ENCODE measurements around the gene RTN1. TPM values are rescaled to one million over a fixed set of nuclear protein-coding genes. Genes with fewer than 3 reads are reported as not detected.
"Not testable (repeated sequence)": the region's sequence is repeated elsewhere in the genome, so short reads cannot be mapped to it uniquely, and the experiment has no call there.

RTN1 gene
- total and polyA plus RNA-seq, 3 experiments from 2014 or later = 0.13 TPM; not detected in 2

- no peak overlapping the region for H3K27ac Mint-ChIP-seq
- Histone ChIP-seq H3K4me3 (ENCODE audit: low read length) (no peak overlapping the region), H3K4me1 (ENCODE audit: insufficient read depth, low read length) (no peaks in the 10 kb centered on the region), H3K36me3 (ENCODE audit: insufficient read depth, low read length) (no peaks in the 10 kb centered on the region), H3K27ac (ENCODE audit: low read depth, low read length) (no peak overlapping the region), H3K9me3 (ENCODE audit: low read length) (no peaks in the 10 kb centered on the region), H3K27me3 (ENCODE audit: insufficient read depth, low read length, poor library complexity, severe bottlenecking) (no peaks in the 10 kb centered on the region)
- no peak overlapping the region for H3K4me3 Mint-ChIP-seq
- DNase-seq = no peak
- H3K27me3 Mint-ChIP-seq = peaks cover 0 to 10% of the 10 kb centered on the region in 2 donors
- H3K9me3 Mint-ChIP-seq = no peaks in the 10 kb centered on the region
- POLR2A ChIA-PET = no interaction called here
- no peaks in the 10 kb centered on the region for H3K4me1 Mint-ChIP-seq
- H3K36me3 Mint-ChIP-seq = no peaks in the 10 kb centered on the region
- CTCF ChIA-PET = no interaction called here
These were observed 190.7 kb downstream of the RTN1 start for GRCh38 chr14:59679872-59680271.

GRCh38 chr14:59678352-59678751 is 192.2 kb downstream of the RTN1 start:
- H3K9me3 ChIP-seq (ENCODE audit: low read length) = no peaks in the 10 kb centered on the region
- H3K27ac ChIP-seq (ENCODE audit: low read depth, low read length) = no peak overlapping the region
- no peak overlapping the region for H3K4me3 ChIP-seq (ENCODE audit: low read length)
- no peaks in the 10 kb centered on the region for H3K27me3 ChIP-seq (ENCODE audit: insufficient read depth, low read length, poor library complexity, severe bottlenecking)
- H3K27ac Mint-ChIP-seq = no peak overlapping the region
- H3K27me3 Mint-ChIP-seq = peaks cover 0 to 8% of the 10 kb centered on the region in 2 donors
- H3K4me1 ChIP-seq (ENCODE audit: insufficient read depth, low read length) = no peaks in the 10 kb centered on the region
- ChIA-PET CTCF (no interaction called here), POLR2A (no interaction called here)
- no peaks in the 10 kb centered on the region for H3K4me1 Mint-ChIP-seq
- no peak for DNase-seq
- no peaks in the 10 kb centered on the region for H3K36me3 Mint-ChIP-seq
- no peaks in the 10 kb centered on the region for H3K36me3 ChIP-seq (ENCODE audit: insufficient read depth, low read length)
- no peak overlapping the region for H3K4me3 Mint-ChIP-seq
- H3K9me3 Mint-ChIP-seq = peaks cover 0 to 4% (median 0%) of the 10 kb centered on the region in 5 donors

GRCh38 chr14:59677771-59678231 is 192.8 kb downstream of the RTN1 start:
- Mint-ChIP-seq H3K9me3 (peaks cover 0 to 4% (median 2%) of the 10 kb centered on the region in 5 donors), H3K27ac (no peak overlapping the region), H3K4me1 (no peaks in the 10 kb centered on the region), H3K36me3 (no peaks in the 10 kb centered on the region), H3K27me3 (peaks cover 0 to 6% of the 10 kb centered on the region in 2 donors), H3K4me3 (no peak overlapping the region)
- H3K9me3 ChIP-seq (ENCODE audit: low read length) = no peaks in the 10 kb centered on the region
- CTCF ChIA-PET = no interaction called here
- no peak overlapping the region for H3K4me3 ChIP-seq (ENCODE audit: low read length)
- POLR2A ChIA-PET = no interaction called here
- no peaks in the 10 kb centered on the region for H3K4me1 ChIP-seq (ENCODE audit: insufficient read depth, low read length)
- no peak overlapping the region for H3K27ac ChIP-seq (ENCODE audit: low read depth, low read length)
- no peak for DNase-seq
- no peaks in the 10 kb centered on the region for H3K36me3 ChIP-seq (ENCODE audit: insufficient read depth, low read length)
- H3K27me3 ChIP-seq (ENCODE audit: insufficient read depth, low read length, poor library complexity, severe bottlenecking) = no peaks in the 10 kb centered on the region

- Mint-ChIP-seq H3K4me1 (no peaks in the 10 kb centered on the region), H3K36me3 (no peaks in the 10 kb centered on the region), H3K4me3 (no peak overlapping the region), H3K27me3 (no peaks in the 10 kb centered on the region), H3K27ac (no peak overlapping the region), H3K9me3 (peaks cover 0 to 4% (median 2%) of the 10 kb centered on the region in 5 donors)
- ChIA-PET CTCF (no interaction called here), POLR2A (no interaction called here)
- H3K4me1 ChIP-seq (ENCODE audit: insufficient read depth, low read length) = no peaks in the 10 kb centered on the region
- no peaks in the 10 kb centered on the region for H3K9me3 ChIP-seq (ENCODE audit: low read length)
- no peak overlapping the region for H3K4me3 ChIP-seq (ENCODE audit: low read length)
- no peaks in the 10 kb centered on the region for H3K36me3 ChIP-seq (ENCODE audit: insufficient read depth, low read length)
- H3K27ac ChIP-seq (ENCODE audit: low read depth, low read length) = no peak overlapping the region
- no peak for DNase-seq
- no peaks in the 10 kb centered on the region for H3K27me3 ChIP-seq (ENCODE audit: insufficient read depth, low read length, poor library complexity, severe bottlenecking)
These were observed 195.2 kb downstream of the RTN1 start for GRCh38 chr14:59675394-59675793.

GRCh38 chr14:59664741-59665140 is 205.8 kb downstream of the RTN1 start:
- ChIA-PET POLR2A (no interaction called here), CTCF (no interaction called here)
- H3K27ac Mint-ChIP-seq = no peak overlapping the region

GRCh38 chr14:59657769-59658168 is 212.8 kb downstream of the RTN1 start:
- CTCF ChIA-PET = no interaction called here
- H3K9me3 ChIP-seq (ENCODE audit: low read length) = no peaks in the 10 kb centered on the region
- H3K36me3 ChIP-seq (ENCODE audit: insufficient read depth, low read length) = no peaks in the 10 kb centered on the region
- Mint-ChIP-seq H3K27ac (no peak overlapping the region), H3K4me3 (no peak overlapping the region), H3K27me3 (peaks cover 2 to 4% of the 10 kb centered on the region in 2 donors), H3K9me3 (peaks cover 10 to 17% (median 12%) of the 10 kb centered on the region in 5 donors), H3K36me3 (peaks cover 0 to 1% (median under 1%) of the 10 kb centered on the region in 3 donors), H3K4me1 (no peaks in the 10 kb centered on the region)
- peak in 1 of 5 donors; percentile 30 for DNase-seq
- no peaks in the 10 kb centered on the region for H3K4me1 ChIP-seq (ENCODE audit: insufficient read depth, low read length)
- no peak overlapping the region for H3K4me3 ChIP-seq (ENCODE audit: low read length)
- no peaks in the 10 kb centered on the region for H3K27me3 ChIP-seq (ENCODE audit: insufficient read depth, low read length, poor library complexity, severe bottlenecking)
- no peak overlapping the region for H3K27ac ChIP-seq (ENCODE audit: low read depth, low read length)
- POLR2A ChIA-PET = no interaction called here

More at GRCh38 chr14:59664741-59665140, 205.8 kb downstream of the RTN1 start:
- H3K27me3 Mint-ChIP-seq = no peaks in the 10 kb centered on the region
- H3K4me1 Mint-ChIP-seq = no peaks in the 10 kb centered on the region
- H3K4me3 ChIP-seq (ENCODE audit: low read length) = no peak overlapping the region
- no peak overlapping the region for H3K4me3 Mint-ChIP-seq
- H3K36me3 Mint-ChIP-seq = no peaks in the 10 kb centered on the region
- H3K4me1 ChIP-seq (ENCODE audit: insufficient read depth, low read length) = no peaks in the 10 kb centered on the region
- no peaks in the 10 kb centered on the region for H3K36me3 ChIP-seq (ENCODE audit: insufficient read depth, low read length)
- no peak for DNase-seq
- peaks cover 7 to 17% (median 14%) of the 10 kb centered on the region in 5 donors for H3K9me3 Mint-ChIP-seq
- H3K9me3 ChIP-seq (ENCODE audit: low read length) = no peaks in the 10 kb centered on the region
- H3K27ac ChIP-seq (ENCODE audit: low read depth, low read length) = no peak overlapping the region
- H3K27me3 ChIP-seq (ENCODE audit: insufficient read depth, low read length, poor library complexity, severe bottlenecking) = no peaks in the 10 kb centered on the region

- CTCF ChIA-PET = no interaction called here
- H3K9me3 Mint-ChIP-seq = peaks cover 10 to 20% (median 14%) of the 10 kb centered on the region in 5 donors
- no peaks in the 10 kb centered on the region for H3K9me3 ChIP-seq (ENCODE audit: low read length)
- H3K36me3 ChIP-seq (ENCODE audit: insufficient read depth, low read length) = no peaks in the 10 kb centered on the region
- no peak overlapping the region for H3K27ac Mint-ChIP-seq
- no peaks in the 10 kb centered on the region for H3K27me3 ChIP-seq (ENCODE audit: insufficient read depth, low read length, poor library complexity, severe bottlenecking)
- H3K4me1 ChIP-seq (ENCODE audit: insufficient read depth, low read length) = no peaks in the 10 kb centered on the region
- H3K27ac ChIP-seq (ENCODE audit: low read depth, low read length) = no peak overlapping the region
- POLR2A ChIA-PET = no interaction called here
- no peaks in the 10 kb centered on the region for H3K4me1 Mint-ChIP-seq
- H3K4me3 ChIP-seq (ENCODE audit: low read length) = no peak overlapping the region
- no peak overlapping the region for H3K4me3 Mint-ChIP-seq
- no peak for DNase-seq
- H3K27me3 Mint-ChIP-seq = peaks cover 2 to 4% of the 10 kb centered on the region in 2 donors
- H3K36me3 Mint-ChIP-seq = peaks cover 0 to 6% (median 1%) of the 10 kb centered on the region in 3 donors
These were observed 214.1 kb downstream of the RTN1 start for GRCh38 chr14:59656473-59656872.

GRCh38 chr14:59654131-59654530 is 216.4 kb downstream of the RTN1 start:
- H3K9me3 ChIP-seq (ENCODE audit: low read length); H3K4me1 ChIP-seq (ENCODE audit: insufficient read depth, low read length); POLR2A ChIA-PET; H3K27ac Mint-ChIP-seq; H3K27me3 ChIP-seq (ENCODE audit: insufficient read depth, low read length, poor library complexity, severe bottlenecking); H3K36me3 Mint-ChIP-seq; H3K4me3 Mint-ChIP-seq; H3K27me3 Mint-ChIP-seq; H3K36me3 ChIP-seq (ENCODE audit: insufficient read depth, low read length); DNase-seq; H3K4me1 Mint-ChIP-seq; CTCF ChIA-PET; H3K4me3 ChIP-seq (ENCODE audit: low read length); H3K27ac ChIP-seq (ENCODE audit: low read depth, low read length): not testable (repeated sequence)
- H3K9me3 Mint-ChIP-seq = peaks cover 11 to 25% (median 15%) of the 10 kb centered on the region in 5 donors

GRCh38 chr14:59646832-59647231 is 223.7 kb downstream of the RTN1 start:
- H3K27ac ChIP-seq (ENCODE audit: low read depth, low read length); H3K36me3 ChIP-seq (ENCODE audit: insufficient read depth, low read length); H3K9me3 ChIP-seq (ENCODE audit: low read length); CTCF ChIA-PET; H3K4me3 Mint-ChIP-seq; H3K4me1 ChIP-seq (ENCODE audit: insufficient read depth, low read length); POLR2A ChIA-PET; H3K27me3 Mint-ChIP-seq; H3K4me3 ChIP-seq (ENCODE audit: low read length); H3K4me1 Mint-ChIP-seq; H3K27ac Mint-ChIP-seq; DNase-seq; H3K27me3 ChIP-seq (ENCODE audit: insufficient read depth, low read length, poor library complexity, severe bottlenecking): not testable (repeated sequence)
- peaks cover 0 to 10% (median 1%) of the 10 kb centered on the region in 3 donors for H3K36me3 Mint-ChIP-seq
- peaks cover 14 to 67% (median 39%) of the 10 kb centered on the region in 5 donors for H3K9me3 Mint-ChIP-seq

Data from CD8-positive, alpha-beta memory T cell (primary cell).